GM20431 (cell line): ENCODE data around the gene NUSAP1.
"Not testable (repeated sequence)": the region's sequence is repeated elsewhere in the genome, so short reads cannot be mapped to it uniquely, and the experiment has no call there.

Experiments used
- in situ Hi-C: fragments of 300-500 bp; cut with MseI, MboI; formaldehyde crosslinking; loops from one replicate; pipeline ENCODE4 v1.15.0; 2020; ENCODE audit warnings: low sequenced_read_pairs; ENCODE audit not compliant: unreplicated experiment

NUSAP1 gene

GRCh38 chr15:41408234-41408641 lies 75.6 kb downstream of the NUSAP1 start:
- in situ Hi-C loops: no loop called here

- in situ Hi-C loops: no loop called here
Measured at GRCh38 chr15:41411031-41411430, 78.3 kb downstream of the NUSAP1 start.

GRCh38 chr15:41411441-41411840 lies 78.8 kb downstream of the NUSAP1 start:
- in situ Hi-C loops: no loop called here

GRCh38 chr15:41416128-41416741 lies 83.6 kb downstream of the NUSAP1 start:
- in situ Hi-C loops: no loop called here

GRCh38 chr15:41416742-41417417 lies 84.2 kb downstream of the NUSAP1 start, which contains the start of gene RTF1:
Gene RTF1, plus strand, starts transcription at chr15:41417095. Its CDS starts 21 bp downstream, at chr15:41417116.
- in situ Hi-C loops: no loop called here

- in situ Hi-C loops: no loop called here
Measured at GRCh38 chr15:41417418-41418195, 84.9 kb downstream of the NUSAP1 start.

- in situ Hi-C loops: no loop called here
Measured at GRCh38 chr15:41423979-41424659, 91.4 kb downstream of the NUSAP1 start.

- in situ Hi-C loops: no loop called here
Measured at GRCh38 chr15:41424809-41425208, 92.1 kb downstream of the NUSAP1 start.

- in situ Hi-C loops: not testable (repeated sequence)
Measured at GRCh38 chr15:41425907-41426306, 93.2 kb downstream of the NUSAP1 start.

- in situ Hi-C loops: no loop called here
Measured at GRCh38 chr15:41429003-41429890, 96.6 kb downstream of the NUSAP1 start.
